OCI-LY7 (cell line): ENCODE data around the gene SLC39A3. TPM values are rescaled to one million over a fixed set of nuclear protein-coding genes. Genes with fewer than 3 reads are reported as not detected.

Experiments
- BruUV-seq: library from RNA; stranded (reverse); fragments of 400-500 nt; replicated peaks from 2 replicates; lab custom pipeline; 2021; lab: Mats Ljungman, UMichigan
- CTCF ChIA-PET: fragments of 300-600 bp; sonication (Branson Sonifier 250); formaldehyde crosslinking; loops from one replicate; lab custom pipeline; 2022; ENCODE audit warnings: antibody characterized with exemption; ENCODE audit not compliant: unreplicated experiment; lab: Charles Lee
- POLR2A ChIA-PET: fragments of 300-600 bp; sonication (Branson Sonifier 250); formaldehyde crosslinking; loops from one replicate; lab custom pipeline; 2022; ENCODE audit warnings: antibody characterized with exemption; lab: Charles Lee
- DNase-seq: peaks from one replicate; pipeline ENCODE4 v3.0.0-alpha.2; 2015; ENCODE audit warnings: low spot score
- H2AFZ ChIP-seq: fragments of 200-600 bp; sonication (generic), shearing (Covaris generic); 2 replicates; pipeline ENCODE4 v1.6.1; 2014; ENCODE audit warnings: mild to moderate bottlenecking, antibody characterized with exemption, low read length, moderate library complexity
- H3K27ac ChIP-seq: fragments of 200-600 bp; sonication (generic); 2 replicates; pipeline ENCODE4 v1.5.1; 2014; ENCODE audit warnings: mixed run types, low read depth, mild to moderate bottlenecking, moderate library complexity, low read length, inconsistent platforms; ENCODE audit not compliant: poor library complexity, severe bottlenecking
- H3K36me3 ChIP-seq: fragments of 200-600 bp; sonication (generic); 2 replicates; pipeline ENCODE4 v1.6.1; 2014; ENCODE audit warnings: mild to moderate bottlenecking, antibody characterized with exemption, low read length, moderate library complexity, mixed read lengths; ENCODE audit not compliant: insufficient read depth
- H3K4me1 ChIP-seq: fragments of 200-600 bp; sonication (generic); 2 replicates; pipeline ENCODE4 v1.5.1; 2014; ENCODE audit warnings: mild to moderate bottlenecking, low read length; ENCODE audit not compliant: insufficient read depth, poor library complexity, severe bottlenecking
- H3K4me2 ChIP-seq: fragments of 200-600 bp; sonication (generic); 2 replicates; pipeline ENCODE4 v1.6.1; 2014; ENCODE audit warnings: mild to moderate bottlenecking, low read length
- H3K4me3 ChIP-seq: fragments of 200-600 bp; sonication (generic); 2 replicates; pipeline ENCODE4 v1.5.1; 2014; ENCODE audit warnings: mild to moderate bottlenecking, low read depth, low read length; ENCODE audit not compliant: poor library complexity, severe bottlenecking
- H3K79me2 ChIP-seq: fragments of 200-600 bp; sonication (generic); 2 replicates; pipeline ENCODE4 v1.6.1; 2016; ENCODE audit warnings: low read depth, mild to moderate bottlenecking, low read length, moderate library complexity, mixed read lengths; ENCODE audit not compliant: insufficient read depth
- H3K9me2 ChIP-seq: fragments of 200-600 bp; sonication (generic); 2 replicates; pipeline ENCODE4 v1.6.1; 2016; ENCODE audit warnings: mild to moderate bottlenecking, low read length, mixed read lengths; ENCODE audit not compliant: insufficient read depth
- H3K9me3 ChIP-seq: fragments of 200-600 bp; sonication (generic); 2 replicates; pipeline ENCODE4 v1.6.1; 2014; ENCODE audit warnings: mild to moderate bottlenecking, mixed run types, low read length, mixed read lengths
- H4K20me1 ChIP-seq: fragments of 200-600 bp; sonication (generic); 2 replicates; pipeline ENCODE4 v1.6.1; 2014; ENCODE audit warnings: mild to moderate bottlenecking, antibody characterized with exemption, low read length, moderate library complexity, mixed read lengths; ENCODE audit not compliant: insufficient read depth
- EZH2phosphoT487 ChIP-seq: fragments of 200-600 bp; sonication (generic); IDR thresholded peaks from 2 replicates; pipeline ENCODE4 v1.6.1; 2018; ENCODE audit warnings: low read depth, borderline replicate concordance, mild to moderate bottlenecking, mixed run types, antibody characterized with exemption, low read length, moderate library complexity, mixed read lengths
- intact Hi-C: fragments of 100-400 bp; cut with micrococcal nuclease; formaldehyde crosslinking; loops from one replicate; pipeline ENCODE4 v1.10.0; 2022; ENCODE audit not compliant: unreplicated experiment
- total RNA-seq, 2 experiments: library from RNA; depleted of rRNA in 1 of 2; stranded (reverse); fragments of >200 nt in 1 of 2; shearing (Covaris generic) in 1 of 2; gene quantifications; 2 replicates each; pipeline ENCODE4 v1.2.3, GENCODE V29; 2014 to 2022
- TF ChIP-seq, protein P1 (sequence below): fragments of 200-600 bp; sonication (generic); conservative IDR thresholded peaks from 2 replicates; pipeline ENCODE4 v1.5.1; 2014; ENCODE audit warnings: mild to moderate bottlenecking, antibody characterized with exemption, low read length, moderate library complexity, mixed read lengths

SLC39A3 gene
- total RNA-seq, 2 experiments from 2014 or later: 45.6 to 46.8 TPM

DNA sequence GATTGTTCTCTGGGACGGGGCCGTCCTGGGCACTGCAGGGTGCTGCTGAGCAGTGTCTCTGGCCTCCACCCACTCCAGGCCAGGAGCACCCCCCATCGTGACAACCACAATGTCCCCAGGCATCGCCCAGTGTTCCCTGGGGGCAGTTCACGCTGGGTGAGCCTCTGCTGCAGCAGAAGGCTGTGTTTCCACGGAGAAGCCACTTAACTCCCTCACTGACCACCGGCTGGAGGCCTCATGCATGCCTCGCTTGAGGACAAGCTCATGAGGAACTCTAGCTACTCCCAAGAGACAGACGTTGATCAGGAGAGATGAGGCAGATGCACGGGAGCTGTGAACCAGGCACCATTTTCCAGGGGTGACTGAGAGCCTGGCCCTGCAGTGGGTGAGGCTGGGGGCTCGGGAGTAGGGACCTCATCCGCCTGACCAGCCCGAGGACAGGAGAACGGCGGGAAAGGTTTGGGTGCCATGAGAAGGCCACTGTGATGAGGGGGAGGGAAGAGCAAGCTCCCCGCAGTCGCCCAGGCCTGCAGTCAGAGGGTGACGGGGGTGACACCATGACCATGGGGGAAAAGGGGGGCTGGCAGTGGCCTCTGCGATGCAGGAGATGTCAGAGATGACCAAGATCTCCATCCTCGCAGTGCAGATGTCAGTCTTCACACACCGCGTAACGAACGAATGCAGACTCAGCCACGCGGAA, 5.1 kb downstream of the SLC39A3 start:
- Histone ChIP-seq H3K9me2 (no peaks in the 10 kb centered on the region), H3K27ac (no peak overlapping the region), H3K4me1 (no peaks in the 10 kb centered on the region), H3K4me2 (no peak overlapping the region), H3K9me3 (no peaks in the 10 kb centered on the region), H3K79me2 (peaks cover 7% of the 10 kb centered on the region; the same call in 1 of the 2 replicates), H2AFZ (no peak overlapping the region), H4K20me1 (no peaks in the 10 kb centered on the region), H3K36me3 (peaks cover 34% of the 10 kb centered on the region), H3K4me3 (no peak overlapping the region)
- intact Hi-C loops: no loop called here
- BruUV-seq: no TSS peak
- CTCF ChIA-PET: no interaction called here
- TF ChIP-seq, protein P1, sequence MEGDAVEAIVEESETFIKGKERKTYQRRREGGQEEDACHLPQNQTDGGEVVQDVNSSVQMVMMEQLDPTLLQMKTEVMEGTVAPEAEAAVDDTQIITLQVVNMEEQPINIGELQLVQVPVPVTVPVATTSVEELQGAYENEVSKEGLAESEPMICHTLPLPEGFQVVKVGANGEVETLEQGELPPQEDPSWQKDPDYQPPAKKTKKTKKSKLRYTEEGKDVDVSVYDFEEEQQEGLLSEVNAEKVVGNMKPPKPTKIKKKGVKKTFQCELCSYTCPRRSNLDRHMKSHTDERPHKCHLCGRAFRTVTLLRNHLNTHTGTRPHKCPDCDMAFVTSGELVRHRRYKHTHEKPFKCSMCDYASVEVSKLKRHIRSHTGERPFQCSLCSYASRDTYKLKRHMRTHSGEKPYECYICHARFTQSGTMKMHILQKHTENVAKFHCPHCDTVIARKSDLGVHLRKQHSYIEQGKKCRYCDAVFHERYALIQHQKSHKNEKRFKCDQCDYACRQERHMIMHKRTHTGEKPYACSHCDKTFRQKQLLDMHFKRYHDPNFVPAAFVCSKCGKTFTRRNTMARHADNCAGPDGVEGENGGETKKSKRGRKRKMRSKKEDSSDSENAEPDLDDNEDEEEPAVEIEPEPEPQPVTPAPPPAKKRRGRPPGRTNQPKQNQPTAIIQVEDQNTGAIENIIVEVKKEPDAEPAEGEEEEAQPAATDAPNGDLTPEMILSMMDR: no peak
- TF ChIP-seq EZH2phosphoT487: no peak
- POLR2A ChIA-PET: no interaction called here
- DNase-seq: no peak

DNA sequence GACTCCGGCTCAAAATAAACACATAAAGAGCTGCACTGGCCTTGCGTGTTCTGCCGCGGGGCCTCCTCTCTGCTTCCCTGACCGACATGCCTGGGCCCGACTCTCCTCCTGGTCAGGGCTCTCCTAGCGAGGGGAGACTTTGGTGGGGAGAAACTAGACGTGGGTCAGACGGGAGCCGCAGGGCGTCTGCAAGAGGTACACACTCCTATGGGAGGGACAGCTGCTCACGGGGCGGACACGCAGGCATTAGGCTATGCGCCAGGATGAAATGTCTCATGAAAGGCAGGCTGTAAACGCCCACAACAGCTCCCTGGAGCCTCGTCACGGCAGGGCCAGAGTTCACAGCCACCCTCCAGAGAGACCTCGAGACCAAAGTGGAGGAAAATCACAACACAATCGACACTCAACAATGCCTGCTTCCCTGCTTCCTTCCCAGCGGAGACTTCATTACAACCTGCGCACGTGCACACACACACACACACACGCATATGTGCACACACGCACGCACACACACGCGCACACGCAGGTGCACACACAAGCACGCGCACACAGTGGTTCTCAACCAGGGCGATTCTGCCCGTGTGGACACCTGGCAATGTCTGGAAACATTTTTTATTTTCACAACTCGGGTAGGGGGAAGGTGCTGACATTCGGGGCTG, 5.8 kb downstream of the SLC39A3 start:
- no peak overlapping the region for H2AFZ ChIP-seq
- no peaks in the 10 kb centered on the region for H3K9me2 ChIP-seq
- no peaks in the 10 kb centered on the region for H4K20me1 ChIP-seq
- no peak for DNase-seq
- no peak for TF ChIP-seq EZH2phosphoT487
- TF ChIP-seq, protein P1: no peak
- intact Hi-C loops: no loop called here
- no peak overlapping the region for H3K4me3 ChIP-seq
- no peaks in the 10 kb centered on the region for H3K4me1 ChIP-seq
- H3K4me2 ChIP-seq: no peak overlapping the region
- POLR2A ChIA-PET: no interaction called here
- H3K27ac ChIP-seq: no peak overlapping the region
- H3K79me2 ChIP-seq: peaks cover 1% of the 10 kb centered on the region; the same call in 1 of the 2 replicates
- no TSS peak for BruUV-seq
- CTCF ChIA-PET: no interaction called here
- H3K9me3 ChIP-seq: no peaks in the 10 kb centered on the region
- H3K36me3 ChIP-seq: peaks cover 34% of the 10 kb centered on the region

DNA sequence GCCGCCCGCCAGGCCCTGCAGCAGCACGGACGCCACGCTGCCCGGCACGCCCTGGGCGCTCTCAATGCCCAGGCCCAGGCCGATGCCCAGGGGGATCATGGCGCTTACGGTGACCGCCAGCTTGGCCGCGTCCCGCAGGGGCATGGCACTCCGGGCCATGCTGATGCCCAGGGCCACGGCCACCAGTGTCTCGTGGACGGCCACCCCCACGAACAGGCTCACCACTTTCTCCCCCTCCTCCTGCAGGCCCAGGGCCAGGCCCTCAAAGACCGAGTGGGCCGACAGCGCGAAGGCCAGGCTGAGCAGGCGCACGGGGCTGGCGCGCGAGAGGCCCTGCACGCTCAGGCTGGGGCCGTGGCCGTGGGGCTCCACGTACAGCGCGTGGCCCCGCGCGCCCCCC, 6.9 kb downstream of the SLC39A3 start:
- no peak for DNase-seq
- Histone ChIP-seq H3K9me3 (no peaks in the 10 kb centered on the region), H3K4me3 (no peak overlapping the region), H3K27ac (no peak overlapping the region), H3K79me2 (no peaks in the 10 kb centered on the region), H3K4me2 (no peak overlapping the region), H3K4me1 (no peaks in the 10 kb centered on the region), H4K20me1 (no peaks in the 10 kb centered on the region), H3K9me2 (no peaks in the 10 kb centered on the region), H2AFZ (no peak overlapping the region), H3K36me3 (peaks cover 34% of the 10 kb centered on the region)
- TF ChIP-seq EZH2phosphoT487: no peak
- TF ChIP-seq, protein P1: no peak
- ChIA-PET CTCF (no interaction called here), POLR2A (no interaction called here)
- BruUV-seq: no TSS peak
- intact Hi-C loops: no loop called here
